Trophoblast cell (in vitro differentiated cells and primary cell): Measurements from ENCODE around the gene ZNF655.

Experiments used
- DNase-seq, 2 donors: peaks; one replicate each; pipeline ENCODE4 v3.0.0-alpha.2; 2016
- H2AFZ ChIP-seq: 2 replicates; pipeline ENCODE4 v1.6.1; 2013; ENCODE audit warnings: low read length, moderate library complexity, mild to moderate bottlenecking; ENCODE audit not compliant: insufficient read depth, poor library complexity
- H2AK5ac ChIP-seq: 2 replicates; pipeline ENCODE4 v1.6.1; 2013; ENCODE audit warnings: mild to moderate bottlenecking, low read length
- H2BK120ac ChIP-seq: 2 replicates; pipeline ENCODE4 v1.6.1; 2013; ENCODE audit warnings: low read length, mild to moderate bottlenecking, moderate library complexity; ENCODE audit not compliant: insufficient read depth, poor library complexity
- H2BK12ac ChIP-seq: 2 replicates; pipeline ENCODE4 v1.6.1; 2013; ENCODE audit warnings: mild to moderate bottlenecking, low read length, moderate library complexity
- H2BK5ac ChIP-seq: 2 replicates; pipeline ENCODE4 v1.6.1; 2013; ENCODE audit warnings: low read length, low read depth, moderate library complexity, mild to moderate bottlenecking; ENCODE audit not compliant: poor library complexity
- H3K14ac ChIP-seq: 2 replicates; pipeline ENCODE4 v1.6.1; 2013; ENCODE audit warnings: mild to moderate bottlenecking, low read length
- H3K18ac ChIP-seq: 2 replicates; pipeline ENCODE4 v1.6.1; 2013; ENCODE audit warnings: mild to moderate bottlenecking, low read length
- H3K23ac ChIP-seq: 2 replicates; pipeline ENCODE4 v1.6.1; 2013; ENCODE audit warnings: low read length
- H3K27ac ChIP-seq: 2 replicates; pipeline ENCODE4 v1.5.1; 2013; ENCODE audit warnings: low read depth, mild to moderate bottlenecking, inconsistent platforms, low read length, moderate library complexity
- H3K27me3 ChIP-seq: 2 replicates; pipeline ENCODE4 v1.6.1; 2013; ENCODE audit warnings: inconsistent platforms, mild to moderate bottlenecking, low read length, moderate library complexity; ENCODE audit not compliant: insufficient read depth
- H3K36me3 ChIP-seq, 2 experiments: 1 replicate in 1 of 2; 2 replicates in 1 of 2; pipeline ENCODE4 v1.6.1; 2013; ENCODE audit warnings: low read length in 2 of 2, mild to moderate bottlenecking in 2 of 2, moderate library complexity in 1 of 2; ENCODE audit not compliant: insufficient read depth in 2 of 2, control insufficient read depth in 1 of 2
- H3K4ac ChIP-seq: 2 replicates; pipeline ENCODE4 v1.6.1; 2013; ENCODE audit warnings: low read depth, mild to moderate bottlenecking, low read length, moderate library complexity
- H3K4me1 ChIP-seq, 2 experiments: 1 replicate in 1 of 2; 2 replicates in 1 of 2; pipeline ENCODE4 v1.6.1; 2013; ENCODE audit warnings: low read length in 2 of 2, mild to moderate bottlenecking in 2 of 2, moderate library complexity in 1 of 2; ENCODE audit not compliant: insufficient read depth in 2 of 2, control insufficient read depth in 1 of 2
- H3K4me2 ChIP-seq: 2 replicates; pipeline ENCODE4 v1.6.1; 2013; ENCODE audit warnings: inconsistent platforms, mild to moderate bottlenecking, low read length, moderate library complexity
- H3K4me3 ChIP-seq: 2 replicates; pipeline ENCODE4 v1.5.1; 2013; ENCODE audit warnings: mild to moderate bottlenecking, low read depth, low read length, inconsistent platforms
- H3K79me1 ChIP-seq: one replicate; pipeline ENCODE4 v1.6.1; 2013; ENCODE audit warnings: low read length
- H3K79me2 ChIP-seq: 2 replicates; pipeline ENCODE4 v1.6.1; 2013; ENCODE audit warnings: low read length, mild to moderate bottlenecking; ENCODE audit not compliant: control insufficient read depth, insufficient read depth, poor library complexity
- H3K9ac ChIP-seq: 2 replicates; pipeline ENCODE4 v1.6.1; 2013; ENCODE audit warnings: mild to moderate bottlenecking, low read length
- H3K9me3 ChIP-seq: 2 replicates; pipeline ENCODE4 v1.6.1; 2013; ENCODE audit warnings: low read depth, mild to moderate bottlenecking, control low read depth, inconsistent platforms, low read length; ENCODE audit not compliant: insufficient read depth
- H4K12ac ChIP-seq: 2 replicates; pipeline ENCODE4 v1.6.1; 2013; ENCODE audit warnings: low read depth, mild to moderate bottlenecking, low read length, moderate library complexity
- H4K8ac ChIP-seq: 2 replicates; pipeline ENCODE4 v1.6.1; 2013; ENCODE audit warnings: low read depth, mild to moderate bottlenecking, low read length, moderate library complexity
- H4K91ac ChIP-seq: one replicate; pipeline ENCODE4 v1.6.1; 2013; ENCODE audit warnings: low read depth, mild to moderate bottlenecking, low read length, moderate library complexity
- WGBS: extraction: QIAGEN DNeasy Blood & Tissue Kit; methylation state at CpG from one replicate; pipeline ENCODE4 v1.1.7; 2013; ENCODE audit warnings: missing lambda C conversion rate; ENCODE audit not compliant: insufficient read length, insufficient coverage; ENCODE audit errors: extremely low coverage; 5-methylcytosine and 5-hydroxymethylcytosine counted together

ZNF655 gene

DNA sequence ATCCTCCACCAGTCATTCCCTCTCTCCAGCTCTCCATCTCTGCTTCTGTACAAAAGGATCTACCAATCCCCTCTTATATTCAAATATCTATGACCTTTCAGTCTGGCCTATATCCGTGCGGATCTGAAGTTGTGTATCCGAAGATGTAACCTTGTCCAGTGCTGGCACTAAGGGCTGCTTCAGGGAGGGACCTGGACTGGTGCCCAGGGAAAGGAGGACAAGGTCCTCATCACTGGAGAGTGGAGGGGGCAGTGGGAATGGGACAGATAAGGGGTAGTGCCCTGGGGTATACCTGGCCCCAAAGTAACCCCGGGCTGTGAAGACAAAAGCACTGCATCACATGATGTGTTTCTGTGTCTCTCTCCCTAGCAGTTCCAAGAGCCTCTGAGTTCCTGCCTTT is 41.4 kb downstream of the ZNF655 start:
- Histone ChIP-seq H3K79me2 (no peaks in the 10 kb centered on the region), H2AK5ac (no peak overlapping the region), H3K4me1 (no peaks in the 10 kb centered on the region), H3K36me3 (no peaks in the 10 kb centered on the region), H3K27ac (no peak overlapping the region), H3K4me2 (no peak overlapping the region), H2BK120ac (no peak overlapping the region), H3K9ac (no peak overlapping the region), H3K4ac (no peak overlapping the region), H3K14ac (no peak overlapping the region), H3K27me3 (no peaks in the 10 kb centered on the region), H2BK5ac (no peak overlapping the region), H3K23ac (no peak overlapping the region), H3K4me3 (no peak overlapping the region), H4K8ac (no peak overlapping the region), H3K79me1 (no peaks in the 10 kb centered on the region), H4K12ac (no peak overlapping the region), H4K91ac (no peak overlapping the region), H2BK12ac (no peak overlapping the region), H2AFZ (no peak overlapping the region), H3K9me3 (no peaks in the 10 kb centered on the region), H3K18ac (no peak overlapping the region)
- no peak for DNase-seq
- WGBS = no CpG with 5 or more reads among the region's 4 CpGs

DNA sequence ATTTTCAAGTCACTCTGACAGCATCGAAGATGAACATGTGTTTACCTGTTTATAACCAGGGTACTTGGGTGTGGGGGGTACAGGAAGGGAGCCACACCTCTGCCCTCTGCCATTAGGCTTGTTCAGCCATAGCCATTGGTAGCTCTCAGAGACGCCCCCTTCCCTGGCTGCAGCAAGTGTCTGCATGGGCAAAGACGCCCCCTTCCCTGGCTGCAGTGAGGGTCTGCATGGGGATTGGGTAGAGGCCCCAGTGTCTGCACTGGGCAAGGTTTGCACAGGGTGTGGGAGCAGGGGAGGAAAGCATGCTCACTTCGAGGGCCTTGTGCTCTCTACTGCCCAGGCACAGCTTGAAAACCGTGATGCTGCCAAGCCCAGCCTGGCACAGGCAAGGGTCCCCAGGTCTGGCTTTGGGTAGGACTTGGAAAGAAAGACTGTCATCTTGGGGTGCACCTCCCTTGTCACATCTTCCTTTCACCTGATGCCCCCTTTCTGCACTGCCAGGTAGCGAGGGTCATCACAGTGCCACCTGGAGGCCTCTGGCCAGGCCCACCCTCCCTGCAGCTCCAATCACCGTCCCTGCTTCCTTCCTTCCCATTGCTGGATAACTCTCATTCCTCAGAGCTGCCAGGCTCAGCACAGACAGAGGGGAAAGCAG is 43.3 kb downstream of the ZNF655 start:
- H3K36me3 ChIP-seq = no peaks in the 10 kb centered on the region
- DNase-seq = no peak
- H2BK12ac ChIP-seq = no peak overlapping the region
- H3K4me2 ChIP-seq = no peak overlapping the region
- H3K79me1 ChIP-seq = no peaks in the 10 kb centered on the region
- no peaks in the 10 kb centered on the region for H3K9me3 ChIP-seq
- WGBS = no CpG with 5 or more reads among the region's 7 CpGs
- H4K91ac ChIP-seq = no peak overlapping the region
- H3K27ac ChIP-seq = no peak overlapping the region
- H3K4ac ChIP-seq = no peak overlapping the region
- H2BK120ac ChIP-seq = no peak overlapping the region
- H3K14ac ChIP-seq = no peak overlapping the region
- no peak overlapping the region for H3K9ac ChIP-seq
- H3K4me3 ChIP-seq = no peak overlapping the region
- H3K79me2 ChIP-seq = no peaks in the 10 kb centered on the region
- no peak overlapping the region for H2BK5ac ChIP-seq
- no peaks in the 10 kb centered on the region for H3K4me1 ChIP-seq
- H2AK5ac ChIP-seq = no peak overlapping the region
- no peak overlapping the region for H4K12ac ChIP-seq
- H3K27me3 ChIP-seq = no peaks in the 10 kb centered on the region
- H3K18ac ChIP-seq = no peak overlapping the region
- no peak overlapping the region for H3K23ac ChIP-seq
- H2AFZ ChIP-seq = no peak overlapping the region
- H4K8ac ChIP-seq = no peak overlapping the region

- Histone ChIP-seq H3K23ac (no peak overlapping the region), H2BK5ac (no peak overlapping the region), H3K27ac (no peak overlapping the region), H3K79me1 (no peaks in the 10 kb centered on the region), H3K27me3 (no peaks in the 10 kb centered on the region), H3K18ac (no peak overlapping the region), H3K4me1 (no peaks in the 10 kb centered on the region), H3K4me2 (no peak overlapping the region), H3K79me2 (no peaks in the 10 kb centered on the region), H3K36me3 (no peaks in the 10 kb centered on the region), H2AK5ac (no peak overlapping the region), H3K14ac (no peak overlapping the region), H4K12ac (no peak overlapping the region), H4K91ac (no peak overlapping the region), H4K8ac (no peak overlapping the region), H3K9ac (no peak overlapping the region), H2BK12ac (no peak overlapping the region), H3K9me3 (no peaks in the 10 kb centered on the region), H3K4me3 (no peak overlapping the region), H2AFZ (no peak overlapping the region), H2BK120ac (no peak overlapping the region), H3K4ac (no peak overlapping the region)
- no CpG with 5 or more reads among the region's 7 CpGs for WGBS
- no peak for DNase-seq
These were observed 47.1 kb downstream of the ZNF655 start for GRCh38 chr7:99605527-99605926.

GRCh38 chr7:99606531-99606930 is 48.1 kb downstream of the ZNF655 start:
- no peak overlapping the region for H2BK120ac ChIP-seq

More at GRCh38 chr7:99606531-99606930, 48.1 kb downstream of the ZNF655 start:
- Histone ChIP-seq H3K9ac (no peak overlapping the region), H4K12ac (no peak overlapping the region), H2AFZ (no peak overlapping the region), H3K23ac (no peak overlapping the region), H3K4ac (no peak overlapping the region), H4K91ac (no peak overlapping the region), H3K9me3 (peaks cover under 1% of the 10 kb centered on the region), H3K18ac (no peak overlapping the region), H3K79me1 (no peaks in the 10 kb centered on the region), H3K36me3 (no peaks in the 10 kb centered on the region), H3K14ac (no peak overlapping the region), H2AK5ac (no peak overlapping the region), H2BK5ac (no peak overlapping the region), H4K8ac (no peak overlapping the region), H3K27me3 (no peaks in the 10 kb centered on the region), H3K4me3 (no peak overlapping the region), H3K27ac (no peak overlapping the region), H3K4me1 (no peaks in the 10 kb centered on the region), H2BK12ac (no peak overlapping the region), H3K4me2 (no peak overlapping the region), H3K79me2 (no peaks in the 10 kb centered on the region)
- WGBS = no CpG with 5 or more reads among the region's 8 CpGs
- no peak for DNase-seq
